ENCODE data around the gene TMEM95. TPM values are rescaled to one million over a fixed set of nuclear protein-coding genes. Genes with fewer than 3 reads are reported as not detected.
A peak's percentile ranks its signal among the peaks of the same experiment; 100 is the strongest.

TMEM95 gene
- total RNA-seq, 4 donors from 2014 or later = not detected

GRCh38 chr17:7403727-7403976, 48.7 kb downstream of the TMEM95 start:
- no peaks in the 10 kb centered on the region for H3K36me3 ChIP-seq
- peak overlapping the region; percentile 88 to 96 (median 92) for H3K27ac ChIP-seq
- H3K4me1 ChIP-seq = peaks cover 0 to 15% (median 5%) of the 10 kb centered on the region in 4 donors
- H3K9me3 ChIP-seq = no peaks in the 10 kb centered on the region
- TF ChIP-seq POLR2A (IDR thresholded peaks at IDR 0.05) (no peak), CTCF (IDR thresholded peaks at IDR 0.05) (peak in 1 of 6 experiments; percentile 15)
- no peaks in the 10 kb centered on the region for H3K27me3 ChIP-seq
- peak overlapping the region; percentile 49 to 90 (median 69) for H3K4me3 ChIP-seq
- no peak for DNase-seq

GRCh38 chr17:7403977-7404736, 49.2 kb downstream of the TMEM95 start, which contains the start of gene TMEM256:
Gene TMEM256 (minus strand): TSS chr17:7404097. CDS start chr17:7404084, 13 bp downstream.
- DNase-seq = peak; percentile 98 to 99 (median 99)
- H3K4me3 ChIP-seq = peak within 1 kb of the TSS; percentile 49 to 90 (median 69)
- TF ChIP-seq CTCF (IDR thresholded peaks at IDR 0.05) = no peak
- TF ChIP-seq POLR2A (IDR thresholded peaks at IDR 0.05) = peak; percentile 98 to 99

DNA sequence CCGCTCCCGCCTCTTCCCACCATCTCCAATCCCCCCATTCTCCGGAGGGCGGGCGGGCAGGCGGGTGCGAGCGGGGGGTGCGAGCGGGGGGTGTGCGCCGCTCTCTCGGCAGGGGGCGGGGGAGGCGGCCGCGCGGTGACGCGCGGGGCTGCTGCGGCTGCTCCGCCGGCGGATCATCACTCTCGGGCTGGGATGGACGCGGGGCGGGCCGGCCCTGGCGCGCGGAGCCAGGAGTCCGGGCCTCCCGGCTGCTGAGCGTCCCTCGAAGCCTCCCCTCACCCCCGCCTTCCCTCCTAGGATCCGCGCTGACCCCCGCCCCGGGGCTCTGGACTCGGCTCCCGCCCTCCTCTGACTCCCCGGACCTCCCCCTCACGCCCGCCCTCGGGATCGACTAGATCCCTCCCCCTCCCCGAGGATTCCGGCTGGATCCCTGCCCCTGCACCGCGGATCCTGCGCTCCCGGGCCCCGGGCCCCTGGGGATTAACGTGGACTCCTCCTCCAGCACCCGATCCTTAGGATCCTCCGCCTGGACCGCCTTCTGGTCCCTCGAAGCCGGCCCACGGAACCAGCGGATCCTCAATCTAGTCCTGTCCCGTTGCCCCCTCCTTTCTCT, 49.9 kb downstream of the TMEM95 start:
- peak in 2 of 3 donors; percentile 69 to 81 for DNase-seq
- TF ChIP-seq POLR2A (IDR thresholded peaks at IDR 0.05) = no peak
- TF ChIP-seq CTCF (IDR thresholded peaks at IDR 0.05) = peak in 1 of 6 experiments; percentile 7
- H3K27me3 ChIP-seq = no peaks in the 10 kb centered on the region
- peak overlapping the region; percentile 49 to 90 (median 69) for H3K4me3 ChIP-seq
- no peaks in the 10 kb centered on the region for H3K9me3 ChIP-seq
- peaks cover 0 to 15% (median 5%) of the 10 kb centered on the region in 4 donors for H3K4me1 ChIP-seq
- H3K36me3 ChIP-seq = no peaks in the 10 kb centered on the region
- peak overlapping the region; percentile 88 to 96 (median 92) for H3K27ac ChIP-seq

More at GRCh38 chr17:7403977-7404736, 49.2 kb downstream of the TMEM95 start, which contains the start of gene TMEM256:
- H3K27ac ChIP-seq = peak within 1 kb of the TSS; percentile 88 to 96 (median 92)
- H3K36me3 ChIP-seq = no peaks in the 10 kb centered on the region
- H3K27me3 ChIP-seq = no peaks in the 10 kb centered on the region
- no peaks in the 10 kb centered on the region for H3K9me3 ChIP-seq
- peaks cover 0 to 15% (median 5%) of the 10 kb centered on the region in 4 donors for H3K4me1 ChIP-seq

DNA sequence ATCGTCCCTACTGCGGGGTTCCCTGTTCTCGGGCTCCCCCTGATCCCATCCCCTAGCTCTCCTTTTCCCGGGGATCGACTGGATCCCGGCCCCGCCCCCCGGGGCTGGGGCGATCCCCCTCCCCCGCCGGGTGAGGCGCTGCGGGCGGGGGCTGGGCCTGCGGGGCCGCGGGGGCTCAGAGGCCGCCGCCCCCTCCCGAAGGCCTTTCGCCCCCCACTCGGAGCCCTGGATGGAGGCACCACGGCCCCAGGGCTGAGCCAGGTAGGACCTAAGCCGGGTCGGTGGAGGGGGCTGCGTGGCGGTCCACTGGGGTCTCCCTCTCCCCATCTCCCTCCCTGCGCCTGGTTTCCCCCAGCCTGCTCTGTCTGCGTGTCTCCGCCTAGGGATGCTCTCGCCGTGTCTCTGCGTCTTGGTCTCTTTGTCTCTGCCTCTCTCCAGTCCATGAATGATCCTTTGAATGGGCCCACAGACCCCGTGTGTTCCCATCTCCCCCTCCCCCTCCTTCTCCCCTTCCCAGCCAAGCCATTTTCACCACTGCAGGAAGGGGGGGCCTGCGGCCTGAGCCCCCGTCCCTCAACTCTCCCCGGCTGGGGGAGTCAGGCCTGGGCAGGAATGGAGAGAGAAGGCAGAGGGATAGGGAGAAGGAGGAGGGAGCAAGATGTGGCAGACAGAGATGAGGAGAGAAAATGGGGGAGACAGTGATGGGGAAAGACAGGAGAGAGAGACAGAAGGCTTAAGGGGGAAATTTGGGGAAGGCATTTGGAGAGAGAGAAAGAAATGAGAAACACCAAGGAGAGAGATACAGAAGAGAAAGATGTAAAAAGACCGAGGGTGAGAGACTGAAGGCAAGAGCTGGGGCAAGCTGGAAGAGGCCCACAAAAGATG, 50.6 kb downstream of the TMEM95 start:
- H3K4me3 ChIP-seq = peak overlapping the region; percentile 49 to 90 (median 69)
- no peaks in the 10 kb centered on the region for H3K27me3 ChIP-seq
- TF ChIP-seq CTCF (IDR thresholded peaks at IDR 0.05) = no peak
- no peak for TF ChIP-seq POLR2A (IDR thresholded peaks at IDR 0.05)
- no peak for DNase-seq
- no peaks in the 10 kb centered on the region for H3K9me3 ChIP-seq
- H3K27ac ChIP-seq = peak overlapping the region; percentile 88 to 96 (median 92)
- H3K36me3 ChIP-seq = no peaks in the 10 kb centered on the region
- peaks cover 0 to 15% (median 5%) of the 10 kb centered on the region in 4 donors for H3K4me1 ChIP-seq

GRCh38 chr17:7406235-7406825, 51.4 kb downstream of the TMEM95 start:
- TF ChIP-seq CTCF (IDR thresholded peaks at IDR 0.05) (no peak), POLR2A (IDR thresholded peaks at IDR 0.05) (no peak)
- peaks cover 0 to 15% (median 5%) of the 10 kb centered on the region in 4 donors for H3K4me1 ChIP-seq
- no peak for DNase-seq
- no peak overlapping the region for H3K4me3 ChIP-seq
- no peaks in the 10 kb centered on the region for H3K36me3 ChIP-seq
- no peak overlapping the region for H3K27ac ChIP-seq
- no peaks in the 10 kb centered on the region for H3K27me3 ChIP-seq
- H3K9me3 ChIP-seq = no peaks in the 10 kb centered on the region

Measured in Peyer's patch (tissue), 4 donors.